Measurements from ENCODE around the gene PLEK. TPM values are rescaled to one million over a fixed set of nuclear protein-coding genes. Genes with fewer than 3 reads are reported as not detected.

PLEK gene
- total RNA-seq, 1 donor: not detected

DNA sequence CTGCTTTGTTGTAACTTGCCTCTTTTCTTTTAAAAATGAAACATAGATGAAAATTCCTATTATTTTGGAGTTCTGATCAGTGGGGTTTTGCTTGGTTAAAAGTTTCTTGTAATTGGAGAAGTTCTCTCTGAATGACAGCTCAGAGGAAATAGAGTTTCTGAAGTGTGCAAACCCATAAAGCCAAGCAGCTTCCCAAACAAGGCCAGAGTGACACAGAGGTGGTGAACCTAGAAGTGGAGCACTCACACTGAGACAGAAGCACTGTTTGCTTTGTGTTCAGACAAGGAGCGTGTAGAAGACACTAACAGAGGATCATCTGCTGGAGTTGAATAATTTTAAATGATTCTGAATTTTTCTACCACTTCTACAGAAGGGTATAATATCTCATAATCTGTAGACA lies 52.8 kb downstream of the PLEK start:
- no peak overlapping the region for H3K4me3 ChIP-seq (ENCODE audit: low read depth, low read length)
- no peak for DNase-seq (ENCODE audit: low read depth)
- TF ChIP-seq, protein P1, sequence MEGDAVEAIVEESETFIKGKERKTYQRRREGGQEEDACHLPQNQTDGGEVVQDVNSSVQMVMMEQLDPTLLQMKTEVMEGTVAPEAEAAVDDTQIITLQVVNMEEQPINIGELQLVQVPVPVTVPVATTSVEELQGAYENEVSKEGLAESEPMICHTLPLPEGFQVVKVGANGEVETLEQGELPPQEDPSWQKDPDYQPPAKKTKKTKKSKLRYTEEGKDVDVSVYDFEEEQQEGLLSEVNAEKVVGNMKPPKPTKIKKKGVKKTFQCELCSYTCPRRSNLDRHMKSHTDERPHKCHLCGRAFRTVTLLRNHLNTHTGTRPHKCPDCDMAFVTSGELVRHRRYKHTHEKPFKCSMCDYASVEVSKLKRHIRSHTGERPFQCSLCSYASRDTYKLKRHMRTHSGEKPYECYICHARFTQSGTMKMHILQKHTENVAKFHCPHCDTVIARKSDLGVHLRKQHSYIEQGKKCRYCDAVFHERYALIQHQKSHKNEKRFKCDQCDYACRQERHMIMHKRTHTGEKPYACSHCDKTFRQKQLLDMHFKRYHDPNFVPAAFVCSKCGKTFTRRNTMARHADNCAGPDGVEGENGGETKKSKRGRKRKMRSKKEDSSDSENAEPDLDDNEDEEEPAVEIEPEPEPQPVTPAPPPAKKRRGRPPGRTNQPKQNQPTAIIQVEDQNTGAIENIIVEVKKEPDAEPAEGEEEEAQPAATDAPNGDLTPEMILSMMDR (IDR thresholded peaks at IDR 0.05; ENCODE audit: insufficient read depth, low read depth, low read length): no peak

DNA sequence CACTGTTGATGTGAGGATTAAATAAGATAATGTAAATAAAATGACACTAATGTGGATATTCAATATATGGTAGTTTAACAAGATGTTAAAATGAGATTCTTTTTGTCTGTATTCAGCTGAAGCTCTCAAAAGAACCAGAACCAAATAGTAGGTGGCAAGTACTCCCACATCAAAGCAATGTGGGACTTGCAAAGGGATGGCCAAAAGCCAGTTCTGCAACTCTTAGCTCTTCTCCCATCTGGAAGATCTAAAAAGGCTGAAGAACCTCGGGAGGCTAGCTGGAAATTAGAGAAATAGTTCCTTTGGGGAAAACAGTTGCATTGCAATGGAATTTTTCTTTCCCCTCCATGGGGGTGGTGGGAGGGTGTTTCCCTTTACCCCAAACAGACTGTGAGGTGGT lies 53.3 kb downstream of the PLEK start:
- TF ChIP-seq, protein P1 (IDR thresholded peaks at IDR 0.05; ENCODE audit: insufficient read depth, low read depth, low read length): no peak
- no peak overlapping the region for H3K4me3 ChIP-seq (ENCODE audit: low read depth, low read length)
- DNase-seq (ENCODE audit: low read depth): no peak

DNA sequence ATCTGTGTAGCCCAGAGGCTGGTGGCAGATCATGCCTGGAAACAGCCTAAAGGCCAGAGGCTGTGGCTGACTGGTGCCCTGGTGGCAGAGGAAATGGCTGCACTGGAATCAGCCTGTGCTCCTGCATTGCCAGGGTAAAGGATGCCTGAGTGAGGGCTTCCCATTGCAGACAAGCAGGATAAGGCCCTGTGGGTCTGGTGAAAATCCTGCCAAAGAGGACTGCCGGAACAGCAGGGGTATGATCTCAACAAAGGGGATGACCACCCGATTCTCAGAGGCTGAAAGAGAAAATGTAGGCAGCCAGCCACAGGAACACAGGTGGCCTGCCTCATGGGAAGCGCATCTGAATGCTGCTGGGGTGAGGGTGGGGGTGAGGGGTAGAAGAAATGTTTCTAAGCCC lies 53.8 kb downstream of the PLEK start:
- no peak for DNase-seq (ENCODE audit: low read depth)
- H3K4me3 ChIP-seq (ENCODE audit: low read depth, low read length): no peak overlapping the region
- TF ChIP-seq, protein P1 (IDR thresholded peaks at IDR 0.05; ENCODE audit: insufficient read depth, low read depth, low read length): no peak

DNA sequence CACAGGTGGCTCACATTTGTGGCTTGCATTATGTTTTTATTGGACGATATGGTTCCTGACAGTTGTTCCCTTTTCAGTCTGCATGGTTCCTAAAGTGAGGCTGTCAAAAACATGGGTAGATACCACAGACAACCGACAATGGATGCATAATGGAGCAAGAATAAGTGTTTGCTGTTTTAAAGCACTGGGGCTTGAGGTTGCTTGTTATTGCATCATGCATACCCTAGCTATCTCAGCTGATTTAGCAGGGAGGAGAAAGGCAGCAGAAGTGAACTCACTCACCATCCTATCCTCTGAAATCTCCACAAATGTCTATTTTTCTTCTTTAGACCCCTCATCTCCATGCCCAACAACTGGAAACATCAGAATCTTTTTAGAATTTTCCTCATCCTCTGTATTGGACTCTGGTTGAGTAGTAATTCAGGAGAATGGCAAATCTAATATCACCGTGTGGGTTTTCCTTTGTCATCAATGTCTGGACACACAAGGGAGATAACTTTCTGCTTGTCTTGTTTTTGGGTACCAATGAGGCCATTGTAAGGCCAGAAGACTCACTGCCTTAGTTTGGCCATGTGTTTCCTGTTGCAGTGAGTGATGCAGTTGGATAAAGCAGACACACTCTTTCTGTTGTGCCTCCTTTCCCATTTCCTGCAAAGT lies 55.3 kb downstream of the PLEK start:
- DNase-seq (ENCODE audit: low read depth): peak; percentile 65
- TF ChIP-seq, protein P1 (IDR thresholded peaks at IDR 0.05; ENCODE audit: insufficient read depth, low read depth, low read length): no peak

DNA sequence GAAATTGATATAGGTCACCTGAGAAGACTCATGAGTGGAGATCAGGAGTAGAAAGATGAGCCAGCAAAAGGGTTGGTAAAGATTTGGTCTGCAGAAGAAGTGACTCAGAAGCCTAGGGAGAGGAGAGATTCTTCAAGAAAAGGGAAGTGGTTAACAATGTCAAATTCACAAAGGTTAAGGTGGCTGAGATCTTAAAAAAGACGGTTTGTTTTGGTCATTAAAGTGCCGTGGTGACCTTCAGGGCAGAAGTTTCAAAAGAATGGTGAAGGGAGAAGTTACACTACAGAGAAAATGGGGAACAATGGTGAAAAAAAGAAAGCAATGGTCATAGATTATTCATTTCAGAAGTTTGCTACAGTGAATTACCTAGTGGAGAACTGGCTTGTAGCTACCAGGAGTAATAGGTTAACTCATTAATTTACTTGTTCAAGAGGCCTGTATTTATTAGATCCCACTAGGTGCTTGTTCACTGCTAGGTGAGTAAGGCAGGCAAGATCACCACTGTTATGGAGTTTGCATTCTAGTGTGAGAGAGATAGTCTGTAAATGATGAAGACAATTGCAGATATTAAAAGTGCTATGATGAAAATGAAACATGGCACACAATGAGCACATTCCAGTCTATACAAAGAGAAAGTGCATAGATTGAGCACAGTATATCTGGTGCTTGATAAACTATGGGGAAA lies 59.0 kb downstream of the PLEK start:
- no peak overlapping the region for H3K4me3 ChIP-seq (ENCODE audit: low read depth, low read length)
- TF ChIP-seq, protein P1 (IDR thresholded peaks at IDR 0.05; ENCODE audit: insufficient read depth, low read depth, low read length): no peak
- no peak for DNase-seq (ENCODE audit: low read depth)

More for the DNA sequence above, 55.3 kb downstream of the PLEK start:
- H3K4me3 ChIP-seq (ENCODE audit: low read depth, low read length): no peak overlapping the region

DNA sequence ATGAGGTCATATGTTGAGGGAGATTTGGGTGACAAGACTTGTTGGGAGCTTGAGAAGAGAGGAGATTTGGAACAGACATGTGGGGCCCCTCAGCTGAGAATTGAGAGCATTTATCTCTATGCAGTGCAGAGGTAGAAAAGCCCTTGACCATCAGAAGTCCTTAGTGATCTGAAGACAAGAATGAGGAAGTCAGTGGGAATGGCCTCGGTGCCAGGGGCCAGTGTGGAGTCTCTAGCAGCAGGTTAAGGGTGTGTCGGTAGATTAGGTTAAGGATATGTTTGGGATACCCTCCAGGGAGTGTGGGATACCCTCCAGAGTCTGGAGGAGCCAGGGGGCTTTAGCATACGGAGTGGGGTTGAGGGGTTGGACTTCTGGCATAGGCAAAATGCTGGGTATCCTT lies 60.4 kb downstream of the PLEK start:
- DNase-seq (ENCODE audit: low read depth): no peak
- no peak overlapping the region for H3K4me3 ChIP-seq (ENCODE audit: low read depth, low read length)
- TF ChIP-seq, protein P1 (IDR thresholded peaks at IDR 0.05; ENCODE audit: insufficient read depth, low read depth, low read length): no peak
